ENCODE data around the gene SYT1.

DNA sequence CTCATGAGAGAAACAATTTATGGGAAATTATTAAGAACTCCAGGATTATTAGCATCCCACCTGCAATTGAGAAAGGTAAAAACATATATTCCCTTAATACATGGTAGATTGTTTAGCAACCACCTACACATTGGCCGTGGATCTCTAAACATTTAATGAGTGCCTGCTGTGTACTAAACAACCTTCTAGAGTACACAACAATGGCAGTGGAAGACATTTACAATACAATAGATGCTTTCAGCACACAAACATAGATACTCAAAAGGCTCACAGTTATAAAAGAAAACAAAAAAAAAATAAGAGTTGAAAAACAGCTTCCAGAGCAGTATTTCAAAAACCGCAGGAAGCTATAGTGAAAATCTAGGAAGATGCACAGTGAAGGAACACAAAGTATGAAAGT is 382.9 kb downstream of the SYT1 start:
- TF ChIP-seq MYC (IDR thresholded peaks at IDR 0.05; ENCODE audit: low read depth, low read length), result no peak
- TF ChIP-seq, protein P1, sequence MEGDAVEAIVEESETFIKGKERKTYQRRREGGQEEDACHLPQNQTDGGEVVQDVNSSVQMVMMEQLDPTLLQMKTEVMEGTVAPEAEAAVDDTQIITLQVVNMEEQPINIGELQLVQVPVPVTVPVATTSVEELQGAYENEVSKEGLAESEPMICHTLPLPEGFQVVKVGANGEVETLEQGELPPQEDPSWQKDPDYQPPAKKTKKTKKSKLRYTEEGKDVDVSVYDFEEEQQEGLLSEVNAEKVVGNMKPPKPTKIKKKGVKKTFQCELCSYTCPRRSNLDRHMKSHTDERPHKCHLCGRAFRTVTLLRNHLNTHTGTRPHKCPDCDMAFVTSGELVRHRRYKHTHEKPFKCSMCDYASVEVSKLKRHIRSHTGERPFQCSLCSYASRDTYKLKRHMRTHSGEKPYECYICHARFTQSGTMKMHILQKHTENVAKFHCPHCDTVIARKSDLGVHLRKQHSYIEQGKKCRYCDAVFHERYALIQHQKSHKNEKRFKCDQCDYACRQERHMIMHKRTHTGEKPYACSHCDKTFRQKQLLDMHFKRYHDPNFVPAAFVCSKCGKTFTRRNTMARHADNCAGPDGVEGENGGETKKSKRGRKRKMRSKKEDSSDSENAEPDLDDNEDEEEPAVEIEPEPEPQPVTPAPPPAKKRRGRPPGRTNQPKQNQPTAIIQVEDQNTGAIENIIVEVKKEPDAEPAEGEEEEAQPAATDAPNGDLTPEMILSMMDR (IDR thresholded peaks at IDR 0.05; ENCODE audit: extremely low read depth in 1 of 2, insufficient read depth in 1 of 2, low read depth in 1 of 2, low read length in 2 of 2), result no peak
- no peak for TF ChIP-seq EZH2 (IDR thresholded peaks at IDR 0.05; ENCODE audit: borderline replicate concordance, low read depth, low read length, severe bottlenecking)
- no peak for TF ChIP-seq POLR2A (IDR thresholded peaks at IDR 0.05; ENCODE audit: low read depth, low read length)

Measured in endothelial cell of umbilical vein (primary cell).